Kidney epithelial cell (primary cell): ENCODE data around the gene KCNAB1. TPM values are rescaled to one million over a fixed set of nuclear protein-coding genes. Genes with fewer than 3 reads are reported as not detected.

Experiments used
- DNase-seq: peaks from one replicate; pipeline ENCODE4 v3.0.0-alpha.2; 2010; ENCODE audit warnings: low read depth
- H3K27me3 ChIP-seq: 2 replicates; pipeline ENCODE4 v1.6.0; 2011; ENCODE audit warnings: low read length; ENCODE audit not compliant: control insufficient read depth, insufficient read depth
- H3K36me3 ChIP-seq: 2 replicates; pipeline ENCODE4 v1.5.1; 2011; ENCODE audit warnings: low read length; ENCODE audit not compliant: control insufficient read depth, insufficient read depth
- H3K4me3 ChIP-seq: 2 replicates; pipeline ENCODE4 v1.5.1; 2011; ENCODE audit warnings: low read depth, mild to moderate bottlenecking, control low read depth, low read length
- CTCF ChIP-seq: IDR thresholded peaks from 2 replicates; pipeline ENCODE4 v1.5.1; 2011; ENCODE audit warnings: mild to moderate bottlenecking, moderate library complexity, low read length, control low read depth, inconsistent platforms; ENCODE audit not compliant: insufficient read depth, poor library complexity, severe bottlenecking
- total RNA-seq: library from RNA; depleted of rRNA; stranded (reverse); fragments of >200 nt; gene quantifications from 2 replicates; pipeline ENCODE4 v1.2.3, GENCODE V29; 2015

KCNAB1 gene
- total RNA-seq, 1 donor from 2014 or later, result not detected

DNA sequence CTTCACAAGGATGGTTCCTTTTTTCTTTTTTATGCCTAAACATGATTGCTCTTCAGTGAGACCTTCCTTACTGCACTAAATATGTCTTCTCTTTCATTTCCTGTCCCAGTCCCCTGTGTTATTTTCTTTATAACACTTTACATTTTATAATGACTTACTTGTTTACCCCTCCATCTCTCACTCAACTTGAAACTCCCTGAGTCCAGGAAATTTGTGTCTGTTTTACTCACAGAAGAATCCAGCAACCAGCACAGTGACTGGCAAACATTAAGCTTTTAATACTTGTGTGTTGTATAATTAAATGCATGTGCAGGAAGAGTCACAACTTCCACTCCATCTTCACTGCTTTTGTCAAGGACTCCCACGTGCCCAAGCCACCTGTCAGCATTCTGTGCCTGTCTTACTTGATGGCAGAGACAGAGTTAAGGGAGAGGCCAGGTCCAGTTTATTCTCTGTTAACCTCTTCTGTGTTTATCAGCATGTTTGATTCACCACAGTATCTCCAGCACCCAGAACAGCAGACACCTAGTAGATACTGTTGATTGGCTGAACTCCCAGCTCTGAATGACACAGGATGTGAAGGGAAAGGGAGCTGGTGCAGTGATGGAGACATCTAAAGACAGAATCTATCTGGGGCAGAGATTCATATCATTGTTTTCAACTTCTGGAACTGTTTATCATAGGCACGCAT lies 391.8 kb downstream of the KCNAB1 start:
- TF ChIP-seq CTCF, result no peak
- H3K27me3 ChIP-seq, result no peaks in the 10 kb centered on the region
- H3K36me3 ChIP-seq, result no peaks in the 10 kb centered on the region
- DNase-seq, result no peak
- H3K4me3 ChIP-seq, result no peak overlapping the region

DNA sequence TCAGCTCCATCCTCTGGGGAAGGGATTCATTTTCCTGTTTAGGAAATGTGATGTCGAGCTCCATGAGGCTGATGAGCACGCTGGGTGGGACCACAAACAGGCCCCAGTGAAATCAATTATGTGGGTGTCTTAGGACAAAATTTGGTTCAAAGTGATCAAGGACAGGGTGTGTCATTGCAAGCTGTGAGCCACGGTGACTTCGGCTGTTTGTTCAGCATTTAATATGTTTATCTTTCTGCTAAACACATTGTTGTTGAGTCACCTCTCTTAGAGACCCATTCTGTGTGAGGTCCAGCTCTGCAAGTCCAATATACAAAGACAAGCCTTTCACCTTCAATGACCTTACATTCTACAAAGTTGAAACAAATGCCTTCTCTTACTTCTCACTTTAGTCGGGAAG lies 393.2 kb downstream of the KCNAB1 start:
- Histone ChIP-seq H3K4me3 (no peak overlapping the region), H3K27me3 (no peaks in the 10 kb centered on the region), H3K36me3 (no peaks in the 10 kb centered on the region)
- DNase-seq, result no peak
- no peak for TF ChIP-seq CTCF

DNA sequence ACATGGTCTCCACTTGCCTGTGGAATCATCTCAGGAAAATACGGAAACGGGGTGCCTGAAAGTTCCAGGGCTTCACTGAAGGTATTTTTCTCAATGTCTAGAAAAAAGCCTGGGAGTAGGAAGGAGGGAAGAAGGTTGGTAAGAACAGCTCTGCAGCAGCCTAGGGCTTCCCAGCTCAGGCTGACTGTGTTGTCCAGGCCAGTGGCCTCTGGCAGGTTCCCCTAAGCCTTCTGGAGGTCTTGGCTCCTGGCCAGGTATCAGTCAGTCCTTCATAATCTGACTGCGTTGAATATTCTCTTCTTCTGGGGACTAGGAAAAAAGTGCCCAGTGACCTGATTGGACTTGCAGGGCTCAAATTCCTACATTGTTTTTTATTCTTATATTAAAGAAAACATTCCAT lies 395.9 kb downstream of the KCNAB1 start:
- no peak for TF ChIP-seq CTCF
- no peak for DNase-seq
- H3K36me3 ChIP-seq, result no peaks in the 10 kb centered on the region
- H3K27me3 ChIP-seq, result no peaks in the 10 kb centered on the region
- no peak overlapping the region for H3K4me3 ChIP-seq

GRCh38 chr3:156516961-156517360 lies 396.6 kb downstream of the KCNAB1 start:
- no peak for DNase-seq
- TF ChIP-seq CTCF, result no peak
- Histone ChIP-seq H3K4me3 (no peak overlapping the region), H3K36me3 (no peaks in the 10 kb centered on the region), H3K27me3 (no peaks in the 10 kb centered on the region)

DNA sequence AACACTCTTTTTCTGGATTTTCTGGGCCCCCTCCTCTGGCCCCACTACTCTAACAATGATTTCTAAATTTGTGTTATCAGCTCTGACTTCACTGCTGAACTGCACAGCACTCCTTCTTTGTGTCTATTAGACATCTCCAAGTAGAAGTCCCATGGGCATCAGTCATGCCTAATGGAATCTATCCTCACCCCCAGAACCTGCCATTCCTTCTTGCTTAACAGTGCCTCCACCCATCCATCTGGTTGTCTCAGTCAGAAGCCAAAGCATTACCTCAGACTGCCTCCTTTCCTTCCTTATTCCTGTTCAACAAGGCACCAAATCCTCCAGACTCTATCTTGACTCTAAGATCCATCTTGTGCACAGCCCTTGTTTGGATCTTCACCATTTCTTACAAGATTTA lies 398.3 kb downstream of the KCNAB1 start:
- TF ChIP-seq CTCF, result no peak
- DNase-seq, result no peak
- H3K27me3 ChIP-seq, result no peaks in the 10 kb centered on the region
- H3K36me3 ChIP-seq, result no peaks in the 10 kb centered on the region
- H3K4me3 ChIP-seq, result no peak overlapping the region

- DNase-seq, result peak; percentile 63
- Histone ChIP-seq H3K27me3 (no peaks in the 10 kb centered on the region), H3K4me3 (no peak overlapping the region), H3K36me3 (no peaks in the 10 kb centered on the region)
- TF ChIP-seq CTCF, result no peak
Observed at GRCh38 chr3:156519758-156520162, 399.4 kb downstream of the KCNAB1 start.
